HepG2 (cell line): ENCODE measurements around the gene ARPC1A. TPM values are rescaled to one million over a fixed set of nuclear protein-coding genes. Genes with fewer than 3 reads are reported as not detected.
"Not testable (repeated sequence)": the region's sequence is repeated elsewhere in the genome, so short reads cannot be mapped to it uniquely, and the experiment has no call there.

Experiments used
- ATAC-seq: fragments of 200-7000 bp; cut with Tn5 transposase; 3 replicates; pipeline ENCODE4 v1.9.1; 2020; ENCODE audit warnings: mild to moderate bottlenecking, moderate library complexity
- BruUV-seq: library from RNA; stranded (reverse); fragments of 400-500 nt; replicated peaks from 2 replicates; lab custom pipeline; 2021; lab: Mats Ljungman, UMichigan
- CTCF ChIA-PET: fragments of 300-600 bp; formaldehyde crosslinking; extraction: SDS; loops from one replicate; lab custom pipeline; 2021; ENCODE audit warnings: low total read pairs, inconsistent platforms, low intra/inter-chr PET ratio; lab: Yijun Ruan, JAX
- POLR2A ChIA-PET: fragments of 350-600 bp; sonication (Branson Sonifier 250); formaldehyde crosslinking; loops from one replicate; lab custom pipeline; 2020; ENCODE audit warnings: antibody characterized with exemption, inconsistent platforms; lab: Yijun Ruan, JAX
- DNase-seq: peaks from one replicate; pipeline ENCODE4 v3.0.0-alpha.2; 2015; ENCODE audit warnings: low spot score
- FAIRE-seq: peaks from 3 replicates; lab custom pipeline; 2011; peaks lifted over from hg19 to GRCh38; lab: Jason Lieb, UNC
- H2AFZ ChIP-seq: one replicate; pipeline ENCODE4 v1.6.1; 2011; ENCODE audit warnings: low read length, inconsistent platforms
- H3K27ac ChIP-seq: fragments of 300-600 bp; 3 replicates; pipeline ENCODE4 v1.8.0; 2011; ENCODE audit warnings: mixed run types, mild to moderate bottlenecking, mixed read lengths, low read length, inconsistent platforms; ENCODE audit not compliant: insufficient read depth; ENCODE audit errors: extremely low read length
- H3K27me3 ChIP-seq, 2 experiments: fragments of 200-600 bp in 1 of 2; 2 replicates in 1 of 2; 3 replicates in 1 of 2; pipeline versions ENCODE4 v1.6.0 to v1.8.0; 2011; ENCODE audit warnings: low read length in 2 of 2, mild to moderate bottlenecking in 2 of 2, moderate library complexity in 2 of 2, inconsistent platforms in 1 of 2; ENCODE audit not compliant: insufficient read depth in 2 of 2, control insufficient read depth in 1 of 2
- H3K36me3 ChIP-seq, 2 experiments: fragments of 200-600 bp in 1 of 2; replicated peaks in 1 of 2; 2 replicates in 1 of 2; 3 replicates in 1 of 2; pipeline versions ENCODE4 v1.5.1 to v1.8.0; 2011; ENCODE audit warnings: low read length in 2 of 2, inconsistent platforms in 1 of 2; ENCODE audit not compliant: insufficient read depth in 2 of 2, control insufficient read depth in 1 of 2
- H3K4me1 ChIP-seq: 2 replicates; pipeline ENCODE4 v1.5.1; 2012; ENCODE audit warnings: low read length, inconsistent platforms; ENCODE audit not compliant: insufficient read depth
- H3K4me2 ChIP-seq: 2 replicates; pipeline ENCODE4 v1.6.0; 2011; ENCODE audit warnings: low read depth, low read length, inconsistent platforms
- H3K4me3 ChIP-seq, 3 experiments: fragments of 200-600 bp in 1 of 3; sonication (generic), shearing (Covaris generic) in 1 of 3; replicated peaks in 1 of 3; 2 replicates each; pipeline ENCODE4 v1.5.1; 2011 to 2016; ENCODE audit warnings: low read length in 3 of 3, inconsistent platforms in 2 of 3, low read depth in 2 of 3, mild to moderate bottlenecking in 2 of 3, control low read depth in 1 of 3, mixed read lengths in 1 of 3; ENCODE audit not compliant: insufficient read depth in 1 of 3
- H3K79me2 ChIP-seq: one replicate; pipeline ENCODE4 v1.6.1; 2011; ENCODE audit warnings: low read length, inconsistent platforms; ENCODE audit not compliant: insufficient read depth
- H3K9ac ChIP-seq: 2 replicates; pipeline ENCODE4 v1.6.0; 2011; ENCODE audit warnings: mild to moderate bottlenecking, low read depth, low read length, inconsistent platforms; ENCODE audit not compliant: insufficient read depth
- H3K9me3 ChIP-seq: 2 replicates; pipeline ENCODE4 v1.5.1; 2012; ENCODE audit warnings: mild to moderate bottlenecking, low read length
- H4K20me1 ChIP-seq: 2 replicates; pipeline ENCODE4 v1.6.0; 2011; ENCODE audit warnings: inconsistent platforms, mild to moderate bottlenecking, low read length, moderate library complexity; ENCODE audit not compliant: insufficient read depth
- CREB1 ChIP-seq, 2 experiments: fragments of 450-650 bp in 1 of 2; IDR thresholded peaks; 2 replicates each; pipeline ENCODE4 v1.6.1; 2016 to 2017; ENCODE audit warnings: control low read depth in 1 of 2, mild to moderate bottlenecking in 1 of 2, missing compliant biosample characterization in 1 of 2, missing genetic modification characterization in 1 of 2
- ZNF121 ChIP-seq: sonication (generic); formaldehyde crosslinking; IDR thresholded peaks from 2 replicates; pipeline ENCODE4 v1.5.0; 2020; ENCODE audit warnings: mild to moderate bottlenecking, missing genetic modification reagents
- WGBS: methylation state at CpG from one replicate; pipeline ENCODE4 v1.1.6; 2017; ENCODE audit warnings: low lambda C conversion rate; 5-methylcytosine and 5-hydroxymethylcytosine counted together
- in situ Hi-C: cut with HindIII; loops from 2 replicates; pipeline ENCODE4 v1.10.0; 2017; ENCODE audit warnings: low pct_unique_long_range_greater_than_20kb; ENCODE audit not compliant: extremely low pct_ligation_motif_present
- intact Hi-C: fragments of 100-400 bp; cut with micrococcal nuclease; formaldehyde crosslinking; loops from one replicate; pipeline ENCODE4 v1.10.0; 2022; ENCODE audit not compliant: unreplicated experiment
- polyA plus RNA-seq, 8 experiments: library from polyadenylated mRNA; depleted of rRNA in 3 of 8; stranded (reverse) in 7 of 8; unstranded in 1 of 8; fragments of >200 nt; fragmentation: Illumina TruSeq in 4 of 8; extraction: Trizol in 4 of 8; gene quantifications; 2 replicates each; pipeline versions ENCODE4 v1.2.1 to v1.2.3, GENCODE V29; 2011 to 2016; ENCODE audit warnings: low read depth in 4 of 8, missing spikeins in 1 of 8, mixed read lengths in 1 of 8; ENCODE audit not compliant: insufficient read depth in 1 of 8
- total RNA-seq, 5 experiments: library from RNA; depleted of rRNA; stranded (reverse); fragments of >200 nt; fragmentation: Illumina TruSeq; extraction: Trizol; gene quantifications; 2 replicates each; pipeline ENCODE4 v1.2.3, GENCODE V29; 2016; ENCODE audit warnings: low read depth in 1 of 5
- TF ChIP-seq, protein P1 (sequence below): sonication (generic); formaldehyde crosslinking; IDR thresholded peaks from 2 replicates; pipeline ENCODE4 v1.5.0; 2020; ENCODE audit warnings: mild to moderate bottlenecking, missing genetic modification reagents

Gene ARPC1A
- total and polyA plus RNA-seq, 2 of the 13 experiments (the other 11 are each of a cell fraction or from before 2014, with no cell fraction given) = 44.3 to 88.5 TPM

DNA sequence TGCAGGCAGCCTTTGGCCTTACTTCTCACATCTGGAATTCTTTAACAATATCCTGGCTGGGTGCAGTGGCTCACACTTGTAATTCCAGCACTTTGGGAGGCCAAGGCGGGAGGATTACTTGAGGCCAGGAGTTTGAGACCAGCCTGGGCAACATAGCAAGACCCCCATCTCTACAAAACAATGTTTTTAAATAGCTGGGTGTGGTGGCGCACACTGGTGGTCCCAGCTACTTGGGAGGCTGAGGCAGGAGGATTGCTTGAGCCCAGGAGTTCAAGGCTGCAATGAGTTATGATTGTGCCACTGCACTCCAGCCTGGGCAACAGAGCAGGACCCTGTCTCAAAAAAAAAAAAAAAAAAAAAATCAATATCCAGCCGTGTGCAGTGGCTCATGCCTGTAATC is 35.5 kb upstream of the ARPC1A start:
- DNase-seq, ATAC-seq, H4K20me1 ChIP-seq, H3K79me2 ChIP-seq, in situ Hi-C loops, BruUV-seq, H3K9me3 ChIP-seq, CTCF ChIA-PET, H3K9ac ChIP-seq, H3K36me3 ChIP-seq, FAIRE-seq: not testable (repeated sequence)
- POLR2A ChIA-PET = interaction anchor here (0.7 kb wide), 1 partner anchor 76 kb away, joined by 3 read pairs; no protein-coding TSS in a partner anchor
- H3K4me1 ChIP-seq = peaks cover 13% of the 10 kb centered on the region; the same call in 1 of the 2 replicates
- WGBS = 57% methylated on average over 3 of the region's 3 CpGs
- TF ChIP-seq, protein P1, sequence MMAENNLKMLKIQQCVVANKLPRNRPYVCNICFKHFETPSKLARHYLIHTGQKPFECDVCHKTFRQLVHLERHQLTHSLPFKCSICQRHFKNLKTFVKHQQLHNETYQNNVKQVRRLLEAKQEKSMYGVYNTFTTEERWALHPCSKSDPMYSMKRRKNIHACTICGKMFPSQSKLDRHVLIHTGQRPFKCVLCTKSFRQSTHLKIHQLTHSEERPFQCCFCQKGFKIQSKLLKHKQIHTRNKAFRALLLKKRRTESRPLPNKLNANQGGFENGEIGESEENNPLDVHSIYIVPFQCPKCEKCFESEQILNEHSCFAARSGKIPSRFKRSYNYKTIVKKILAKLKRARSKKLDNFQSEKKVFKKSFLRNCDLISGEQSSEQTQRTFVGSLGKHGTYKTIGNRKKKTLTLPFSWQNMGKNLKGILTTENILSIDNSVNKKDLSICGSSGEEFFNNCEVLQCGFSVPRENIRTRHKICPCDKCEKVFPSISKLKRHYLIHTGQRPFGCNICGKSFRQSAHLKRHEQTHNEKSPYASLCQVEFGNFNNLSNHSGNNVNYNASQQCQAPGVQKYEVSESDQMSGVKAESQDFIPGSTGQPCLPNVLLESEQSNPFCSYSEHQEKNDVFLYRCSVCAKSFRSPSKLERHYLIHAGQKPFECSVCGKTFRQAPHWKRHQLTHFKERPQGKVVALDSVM (CRISPR knock-in tag) = 0 out of 2 replicates have a peak, but pooled peaks have one; percentile 16
- peak; percentile 61 for TF ChIP-seq ZNF121 (CRISPR knock-in tag)
- TF ChIP-seq, all 625 proteins: peak for 2; not testable (repeated sequence) for 623
- H3K27me3 ChIP-seq, H3K4me3 ChIP-seq, H3K27ac ChIP-seq, H3K4me2 ChIP-seq, H2AFZ ChIP-seq, intact Hi-C loops: not testable (repeated sequence)

DNA sequence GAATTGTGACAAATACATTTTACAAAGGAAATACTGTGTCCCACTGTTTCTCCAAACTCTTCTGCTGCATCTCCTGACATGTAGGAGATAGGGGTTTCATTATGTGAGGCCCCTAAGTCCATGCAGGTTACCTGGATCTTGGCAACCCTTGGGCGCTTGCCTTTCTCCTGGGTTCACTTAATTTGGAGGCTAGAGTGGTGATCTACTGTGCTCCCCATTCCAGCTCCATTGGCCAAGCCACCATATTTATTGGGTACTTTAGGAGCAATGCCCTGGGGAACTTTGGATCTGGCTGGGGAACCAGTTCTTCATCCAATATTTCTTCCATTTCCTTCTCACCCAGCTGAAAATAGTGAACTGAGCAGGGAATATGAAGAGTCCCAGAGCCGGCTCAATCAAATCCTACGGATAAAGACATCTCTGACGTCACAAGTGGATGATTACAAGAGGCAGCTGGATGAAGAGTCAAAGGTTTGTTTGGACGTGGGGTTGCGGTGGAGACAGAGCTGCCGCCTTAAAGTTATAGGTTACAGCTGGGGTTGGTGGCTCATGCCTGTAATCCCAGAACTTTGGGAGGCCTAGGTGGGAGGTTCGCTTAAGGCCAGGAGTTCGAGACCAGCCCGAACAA is 34.6 kb upstream of the ARPC1A start:
- no peak for ATAC-seq
- no peak overlapping the region for H3K4me2 ChIP-seq
- CTCF ChIA-PET = no interaction called here
- H3K9ac ChIP-seq = no peak overlapping the region
- no TSS peak for BruUV-seq
- no peak overlapping the region for H2AFZ ChIP-seq
- H3K36me3 ChIP-seq = no peaks in the 10 kb centered on the region
- in situ Hi-C loops = no loop called here
- TF ChIP-seq CREB1 (IDR thresholded peaks at IDR 0.05) (peak; percentile 95), CREB1 (CRISPR knock-in tag; IDR thresholded peaks at IDR 0.05) (no peak), ZNF121 (CRISPR knock-in tag) (no peak)
- TF ChIP-seq, all 625 proteins: peak for 1
- no peaks in the 10 kb centered on the region; a peak in 1 of 5 replicates for H3K27me3 ChIP-seq
- intact Hi-C loops = no loop called here
- no peaks in the 10 kb centered on the region for H3K79me2 ChIP-seq
- no peaks in the 10 kb centered on the region for H3K9me3 ChIP-seq
- FAIRE-seq (no peak), DNase-seq (no peak)
- no peaks in the 10 kb centered on the region for H4K20me1 ChIP-seq
- H3K27ac ChIP-seq = no peak overlapping the region
- peaks cover 13% of the 10 kb centered on the region; the same call in 1 of the 2 replicates for H3K4me1 ChIP-seq
- H3K4me3 ChIP-seq = no peak overlapping the region
- 52% methylated on average over 9 of the region's 10 CpGs for WGBS
- POLR2A ChIA-PET = interaction anchor here (0.8 kb wide), 1 partner anchor 18 kb away, joined by 3 read pairs; no protein-coding TSS in a partner anchor
